Osteoblast (primary cell): ENCODE results near the gene CDC42BPA. TPM values are rescaled to one million over a fixed set of nuclear protein-coding genes. Genes with fewer than 3 reads are reported as not detected.
A peak's percentile ranks its signal among the peaks of the same experiment; 100 is the strongest.

ENCODE experiments used
- DNase-seq: peaks from one replicate; pipeline ENCODE4 v3.0.0; 2011; ENCODE audit warnings: low spot score, mixed read lengths; ENCODE audit not compliant: insufficient read length; ENCODE audit errors: missing footprints
- H2AFZ ChIP-seq: 2 replicates; pipeline ENCODE4 v1.6.0; 2011; ENCODE audit warnings: mild to moderate bottlenecking, low read length
- H3K27ac ChIP-seq: 2 replicates; pipeline ENCODE4 v1.5.1; 2011; ENCODE audit warnings: mild to moderate bottlenecking, low read depth, low read length, moderate library complexity
- H3K27me3 ChIP-seq: 2 replicates; pipeline ENCODE4 v1.6.0; 2012; ENCODE audit warnings: mild to moderate bottlenecking, control low read depth, inconsistent platforms, low read length, moderate library complexity; ENCODE audit not compliant: insufficient read depth
- H3K36me3 ChIP-seq: 2 replicates; pipeline ENCODE4 v1.5.1; 2011; ENCODE audit warnings: mild to moderate bottlenecking, low read length, control low read depth, moderate library complexity; ENCODE audit not compliant: insufficient read depth
- H3K4me1 ChIP-seq: 2 replicates; pipeline ENCODE4 v1.5.1; 2011; ENCODE audit warnings: mild to moderate bottlenecking, low read length, control low read depth, moderate library complexity; ENCODE audit not compliant: insufficient read depth
- H3K4me2 ChIP-seq: 2 replicates; pipeline ENCODE4 v1.6.0; 2011; ENCODE audit warnings: mild to moderate bottlenecking, low read length; ENCODE audit not compliant: insufficient read depth
- H3K4me3 ChIP-seq: fragments of 200-600 bp; sonication (generic); 3 replicates; pipeline ENCODE4 v1.5.1; 2012; ENCODE audit warnings: mild to moderate bottlenecking, low read length, inconsistent platforms; ENCODE audit not compliant: insufficient read depth
- H3K79me2 ChIP-seq: 2 replicates; pipeline ENCODE4 v1.6.0; 2012; ENCODE audit warnings: mild to moderate bottlenecking, low read length, control low read depth, inconsistent platforms; ENCODE audit not compliant: insufficient read depth
- H3K9me3 ChIP-seq: 2 replicates; pipeline ENCODE4 v1.5.1; 2011; ENCODE audit warnings: low read depth, low read length, control low read depth
- H4K20me1 ChIP-seq: 2 replicates; pipeline ENCODE4 v1.6.0; 2012; ENCODE audit warnings: mild to moderate bottlenecking, low read length, control low read depth; ENCODE audit not compliant: insufficient read depth
- total RNA-seq: library from RNA; depleted of rRNA; stranded (reverse); fragments of >200 nt; gene quantifications from 2 replicates; pipeline ENCODE4 v1.2.3, GENCODE V29; 2012
- TF ChIP-seq, protein P1 (sequence below): IDR thresholded peaks from 2 replicates; pipeline ENCODE4 v1.5.1; 2011; ENCODE audit warnings: mild to moderate bottlenecking, low read depth, low read length, moderate library complexity; ENCODE audit errors: extremely low read depth

The CDC42BPA gene
- total RNA-seq, 1 donor = 77.8 TPM

DNA sequence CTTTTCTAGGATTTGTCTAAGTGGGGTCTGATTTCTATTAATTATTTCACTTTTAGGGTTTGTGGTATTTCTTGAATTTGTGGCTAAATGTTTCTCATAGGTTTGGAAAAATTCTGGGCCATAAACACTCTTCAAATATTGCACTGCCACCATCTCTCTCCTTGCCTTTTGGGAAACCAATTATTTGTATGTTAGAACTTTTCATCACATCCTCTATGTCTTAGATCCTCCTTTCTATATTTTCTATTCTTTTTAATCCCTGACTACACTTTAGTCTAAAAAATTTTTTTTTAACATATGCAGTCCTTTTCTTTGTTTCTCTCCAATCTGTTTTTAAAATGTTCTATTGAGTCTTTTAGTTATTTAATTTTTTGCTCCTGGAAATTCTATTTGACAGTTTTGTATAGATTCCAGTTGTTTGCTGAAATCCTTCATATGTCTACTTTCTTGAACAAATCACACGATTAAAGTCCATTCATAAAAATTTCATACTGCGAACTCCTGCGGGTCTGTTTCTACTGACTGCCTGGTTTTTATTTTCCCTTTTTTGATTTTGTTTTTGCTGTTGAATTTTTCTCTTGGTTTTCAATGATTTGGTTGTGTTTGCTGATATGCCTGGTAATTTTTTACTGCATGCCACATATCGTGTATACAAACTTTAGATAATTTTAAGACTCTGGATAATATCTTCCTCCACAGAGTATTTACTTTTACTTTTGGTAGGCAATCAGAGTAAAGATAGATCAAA, 235.1 kb downstream of the CDC42BPA start:
- DNase-seq = no peak
- H3K27me3 ChIP-seq = no peaks in the 10 kb centered on the region
- H3K4me3 ChIP-seq = no peak overlapping the region
- H3K4me2 ChIP-seq = no peak overlapping the region
- H3K9me3 ChIP-seq = peaks cover 3% of the 10 kb centered on the region
- TF ChIP-seq, protein P1, sequence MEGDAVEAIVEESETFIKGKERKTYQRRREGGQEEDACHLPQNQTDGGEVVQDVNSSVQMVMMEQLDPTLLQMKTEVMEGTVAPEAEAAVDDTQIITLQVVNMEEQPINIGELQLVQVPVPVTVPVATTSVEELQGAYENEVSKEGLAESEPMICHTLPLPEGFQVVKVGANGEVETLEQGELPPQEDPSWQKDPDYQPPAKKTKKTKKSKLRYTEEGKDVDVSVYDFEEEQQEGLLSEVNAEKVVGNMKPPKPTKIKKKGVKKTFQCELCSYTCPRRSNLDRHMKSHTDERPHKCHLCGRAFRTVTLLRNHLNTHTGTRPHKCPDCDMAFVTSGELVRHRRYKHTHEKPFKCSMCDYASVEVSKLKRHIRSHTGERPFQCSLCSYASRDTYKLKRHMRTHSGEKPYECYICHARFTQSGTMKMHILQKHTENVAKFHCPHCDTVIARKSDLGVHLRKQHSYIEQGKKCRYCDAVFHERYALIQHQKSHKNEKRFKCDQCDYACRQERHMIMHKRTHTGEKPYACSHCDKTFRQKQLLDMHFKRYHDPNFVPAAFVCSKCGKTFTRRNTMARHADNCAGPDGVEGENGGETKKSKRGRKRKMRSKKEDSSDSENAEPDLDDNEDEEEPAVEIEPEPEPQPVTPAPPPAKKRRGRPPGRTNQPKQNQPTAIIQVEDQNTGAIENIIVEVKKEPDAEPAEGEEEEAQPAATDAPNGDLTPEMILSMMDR = no peak
- no peaks in the 10 kb centered on the region for H3K79me2 ChIP-seq
- no peak overlapping the region for H3K27ac ChIP-seq
- no peaks in the 10 kb centered on the region for H4K20me1 ChIP-seq
- no peaks in the 10 kb centered on the region for H3K36me3 ChIP-seq
- no peak overlapping the region for H2AFZ ChIP-seq
- H3K4me1 ChIP-seq = no peaks in the 10 kb centered on the region

DNA sequence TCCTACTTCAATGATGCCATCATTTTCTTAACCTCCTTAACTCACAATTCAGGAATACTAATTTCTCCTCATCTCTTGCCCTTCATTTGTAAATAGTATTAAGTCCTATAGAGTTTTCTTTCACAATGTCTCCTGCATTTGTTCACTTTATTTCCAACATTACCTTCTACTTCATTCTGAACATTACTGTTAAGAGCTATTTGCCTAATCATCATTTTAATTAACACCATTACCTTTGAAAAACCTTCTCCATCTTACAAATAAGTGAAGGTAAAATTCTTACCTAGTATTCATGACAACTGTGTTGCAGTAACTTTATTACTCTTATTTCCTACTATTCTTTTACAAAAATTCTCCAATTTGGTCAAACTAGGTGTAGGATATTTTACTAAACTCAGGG, 240.5 kb downstream of the CDC42BPA start:
- peaks cover 3% of the 10 kb centered on the region for H3K4me1 ChIP-seq

DNA sequence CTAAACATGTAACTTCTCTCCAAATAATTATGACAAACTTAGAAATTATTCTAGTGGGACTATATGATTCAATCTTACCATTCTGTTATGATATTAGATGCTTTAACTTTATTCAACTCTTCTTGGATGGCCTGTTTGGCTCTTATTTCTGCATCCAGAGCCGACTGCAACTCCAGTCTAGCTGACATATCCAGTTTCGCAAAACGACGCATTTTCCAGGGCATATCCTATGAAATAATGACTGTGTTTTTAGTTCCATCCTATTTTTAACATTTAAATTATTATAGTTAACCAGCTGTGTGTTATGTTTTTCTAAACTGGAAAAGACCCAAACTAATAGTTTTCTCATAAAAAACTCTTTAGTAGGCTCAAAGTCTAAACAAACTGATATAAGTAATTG, 244.5 kb downstream of the CDC42BPA start:
- no peaks in the 10 kb centered on the region for H4K20me1 ChIP-seq
- peak overlapping the region; percentile 21 for H3K27ac ChIP-seq
- TF ChIP-seq, protein P1 = no peak
- no peaks in the 10 kb centered on the region for H3K27me3 ChIP-seq
- H3K4me3 ChIP-seq = no peak overlapping the region
- H3K9me3 ChIP-seq = no peaks in the 10 kb centered on the region
- no peak overlapping the region for H2AFZ ChIP-seq
- no peak overlapping the region for H3K4me2 ChIP-seq
- H3K36me3 ChIP-seq = peaks cover 7% of the 10 kb centered on the region
- peaks cover 3% of the 10 kb centered on the region for H3K4me1 ChIP-seq
- no peak for DNase-seq
- no peaks in the 10 kb centered on the region for H3K79me2 ChIP-seq

More for the DNA sequence above, 240.5 kb downstream of the CDC42BPA start:
- DNase-seq = no peak
- H3K27me3 ChIP-seq = no peaks in the 10 kb centered on the region
- no peaks in the 10 kb centered on the region for H3K9me3 ChIP-seq
- no peak overlapping the region for H3K27ac ChIP-seq
- no peak overlapping the region for H2AFZ ChIP-seq
- no peak overlapping the region for H3K4me2 ChIP-seq
- TF ChIP-seq, protein P1 = no peak
- H3K36me3 ChIP-seq = no peaks in the 10 kb centered on the region
- H3K4me3 ChIP-seq = no peak overlapping the region
- no peaks in the 10 kb centered on the region for H4K20me1 ChIP-seq
- H3K79me2 ChIP-seq = no peaks in the 10 kb centered on the region

DNA sequence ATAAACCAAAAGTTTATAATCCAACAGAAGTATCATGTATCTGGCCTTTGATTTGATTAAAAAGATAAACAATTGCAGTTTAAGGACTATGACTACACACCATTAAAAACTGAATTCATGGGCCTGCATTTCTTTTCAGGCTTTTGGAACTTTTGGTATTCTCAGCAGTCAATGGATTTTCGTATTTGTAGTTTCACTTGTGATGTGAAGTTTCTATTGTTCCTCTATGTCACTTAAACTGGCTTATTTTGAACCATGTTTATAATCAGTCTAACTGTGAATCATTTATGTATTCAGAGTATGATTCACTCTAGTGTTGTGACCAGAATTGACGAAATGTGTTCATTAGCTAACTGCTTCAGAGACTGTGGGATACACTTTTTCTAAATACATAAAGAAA, 245.3 kb downstream of the CDC42BPA start:
- H3K27ac ChIP-seq = peak overlapping the region; percentile 21

More for the DNA sequence above, 245.3 kb downstream of the CDC42BPA start:
- Histone ChIP-seq H3K9me3 (no peaks in the 10 kb centered on the region), H3K4me1 (peaks cover 3% of the 10 kb centered on the region), H2AFZ (no peak overlapping the region), H3K79me2 (no peaks in the 10 kb centered on the region), H4K20me1 (no peaks in the 10 kb centered on the region), H3K4me3 (no peak overlapping the region), H3K36me3 (peaks cover 7% of the 10 kb centered on the region), H3K27me3 (no peaks in the 10 kb centered on the region), H3K4me2 (no peak overlapping the region)
- peak; percentile 9 for DNase-seq
- TF ChIP-seq, protein P1 = no peak
